ENCODE data around the gene COG1. TPM values are rescaled to one million over a fixed set of nuclear protein-coding genes. Genes with fewer than 3 reads are reported as not detected.

Gene COG1
- total and polyA plus RNA-seq, 2 of the 8 experiments (the other 6 are each of a cell fraction or from before 2014, with no cell fraction given): 11.0 to 19.5 TPM

DNA sequence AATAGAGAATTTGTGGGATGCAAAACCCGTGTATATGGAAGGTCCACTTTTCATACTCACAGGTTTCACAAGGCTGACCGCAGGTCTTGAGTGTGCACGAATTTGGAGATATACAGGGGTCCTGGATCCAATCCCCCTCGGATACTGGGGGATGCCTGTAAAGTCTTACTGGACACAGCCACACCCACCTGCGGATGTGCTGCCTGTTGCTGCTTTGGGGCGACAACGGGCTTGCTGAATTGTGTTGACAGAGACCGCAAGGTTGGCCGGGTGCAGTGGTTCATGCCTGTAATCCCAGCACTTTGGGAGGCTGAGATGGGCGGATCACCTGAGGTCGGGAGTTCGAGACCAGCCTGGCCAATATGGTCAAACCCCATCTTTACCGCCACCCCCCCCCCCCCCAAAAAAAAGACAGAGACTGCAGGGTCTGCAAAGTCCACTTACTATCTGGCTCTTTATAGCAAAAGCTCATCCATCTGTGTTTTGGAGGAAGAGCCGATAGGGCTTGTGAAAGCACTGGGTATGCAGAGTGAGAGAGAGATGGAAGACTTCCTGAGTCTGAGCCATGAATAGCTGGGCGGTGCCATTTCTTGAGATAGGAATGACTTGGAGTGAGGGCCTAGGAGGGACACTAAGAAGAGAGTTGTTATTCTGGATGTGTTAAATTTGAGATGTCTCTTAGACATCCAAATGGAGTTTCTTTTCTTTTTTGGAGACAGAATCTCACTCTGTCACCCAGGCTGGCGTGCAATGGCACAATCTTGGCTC, 6.4 kb upstream of the COG1 start:
- H3K23ac ChIP-seq (ENCODE audit: insufficient read length): no peak overlapping the region
- H3K56ac ChIP-seq (replicated peaks; ENCODE audit: insufficient read length, low read depth, low read length): no peak overlapping the region
- no peak for FAIRE-seq
- no peaks in the 10 kb centered on the region for H3K27me3 ChIP-seq (replicated peaks in 1 of 4; ENCODE audit: control insufficient read depth in 3 of 4, extremely low read depth in 1 of 4, insufficient read depth in 3 of 4, low read length in 3 of 4)
- no peak overlapping the region for H4K5ac ChIP-seq (ENCODE audit: insufficient read length, low read depth, low read length)
- ChIA-PET POLR2A (ENCODE audit: partially characterized antibody) (interaction anchor here (1.0 to 1.1 kb wide), 2 partner anchors 20 to 63 kb away, joined by 3 to 5 read pairs; no protein-coding TSS in a partner anchor), CTCF (ENCODE audit: partially characterized antibody) (interaction anchor here (0.7 to 10.4 kb wide), 6 partner anchors 21 to 612 kb away, joined by 3 to 87 read pairs (median 30); partner anchors contain the start of gene SSTR2)
- WGBS, 2 experiments (ENCODE audit: extremely low coverage in 1 of 2, insufficient coverage in 1 of 2, insufficient read length in 1 of 2, insufficient replicate concordance in 2 of 2, low coverage in 1 of 2, low lambda C conversion rate in 2 of 2, missing lambda C conversion rate in 1 of 2): 85% methylated on average over 16 of the region's 16 CpGs; no CpG with 5 or more reads in 1 of the 2 experiments
- no peak overlapping the region for H3K18ac ChIP-seq (ENCODE audit: extremely low read depth, low read length)
- H3K9me3 ChIP-seq (ENCODE audit: insufficient read depth in 2 of 2, low read depth in 1 of 2, low read length in 1 of 2): no peaks in the 10 kb centered on the region
- no peaks in the 10 kb centered on the region for H4K20me1 ChIP-seq (replicated peaks in 1 of 2; ENCODE audit: control insufficient read depth in 1 of 2, insufficient read depth in 2 of 2, low read length in 2 of 2)
- no peaks in the 10 kb centered on the region for H3K23me2 ChIP-seq (ENCODE audit: low read depth, low read length)
- H2BK5ac ChIP-seq (ENCODE audit: low read depth, low read length): no peak overlapping the region
- H2AK5ac ChIP-seq (ENCODE audit: low read depth, low read length): no peak overlapping the region
- no peak overlapping the region for H2AFZ ChIP-seq (ENCODE audit: low read length)
- H3K9ac ChIP-seq (replicated peaks in 1 of 4; ENCODE audit: extremely low read depth in 1 of 4, low read depth in 3 of 4, low read length in 3 of 4): no peak overlapping the region
- no peak overlapping the region for H4K8ac ChIP-seq (ENCODE audit: extremely low read depth, insufficient read depth, low read length)
- H2BK120ac ChIP-seq (replicated peaks; ENCODE audit: low read depth, low read length): no peak overlapping the region
- no peak overlapping the region for H2BK15ac ChIP-seq (ENCODE audit: low read length)
- H3K4me3 ChIP-seq (ENCODE audit: extremely low read depth in 1 of 4, insufficient read depth in 2 of 4, low read depth in 3 of 4, low read length in 4 of 4): no peak overlapping the region
- no peak overlapping the region for H2BK20ac ChIP-seq (ENCODE audit: low read length)
- H3K4me2 ChIP-seq (ENCODE audit: insufficient read depth in 1 of 2, low read depth in 2 of 2, low read length in 2 of 2): no peak overlapping the region
- H3K79me1 ChIP-seq (ENCODE audit: low read depth, low read length): no peaks in the 10 kb centered on the region
- H3K14ac ChIP-seq (ENCODE audit: insufficient read length): no peak overlapping the region
- no peak overlapping the region for H3K27ac ChIP-seq (ENCODE audit: low read depth, low read length)
- H4K91ac ChIP-seq (replicated peaks; ENCODE audit: insufficient read length, low read length): no peak overlapping the region
- H3K79me2 ChIP-seq (ENCODE audit: control insufficient read depth in 1 of 2, insufficient read depth in 2 of 2, low read length in 2 of 2): peaks cover 0 to 2% of the 10 kb centered on the region in 2 experiments; a peak in 1 of 4 replicates
- no peak overlapping the region for H2BK12ac ChIP-seq (ENCODE audit: low read depth, low read length)
- peaks cover 0 to 3% (median 0%) of the 10 kb centered on the region in 4 experiments; a peak in 1 of 7 replicates for H3K4me1 ChIP-seq (replicated peaks in 1 of 4; ENCODE audit: control insufficient read depth in 3 of 4, insufficient read depth in 4 of 4, low read length in 3 of 4)
- peaks cover 0 to 3% (median 0%) of the 10 kb centered on the region in 4 experiments; a peak in 2 of 8 replicates for H3K36me3 ChIP-seq (ENCODE audit: control insufficient read depth in 2 of 4, insufficient read depth in 4 of 4, low read length in 3 of 4)
- H3K4ac ChIP-seq (replicated peaks; ENCODE audit: insufficient read length, low read depth, low read length): no peak overlapping the region
- no peak for DNase-seq (ENCODE audit: low read depth in 1 of 2, low spot score in 2 of 2)
- TF ChIP-seq KDM1A (IDR thresholded peaks at IDR 0.05; ENCODE audit: borderline replicate concordance, low read length) (no peak), HDAC6 (IDR thresholded peaks at IDR 0.05; ENCODE audit: low read depth, low read length) (no peak), TCF12 (IDR thresholded peaks at IDR 0.05; ENCODE audit: low read depth, low read length) (no peak), POLR2AphosphoS5 (IDR thresholded peaks at IDR 0.05; ENCODE audit: low read depth, low read length) (no peak), SP2 (IDR thresholded peaks at IDR 0.05; ENCODE audit: low read length) (no peak), JUN (IDR thresholded peaks at IDR 0.05; ENCODE audit: low read depth, low read length) (no peak)
